ENCODE data around the gene ETF1.

GRCh38 chr5:138563340-138564118, 20.5 kb upstream of the ETF1 start:
- TF ChIP-seq EZH2phosphoT487 (IDR thresholded peaks at IDR 0.05; ENCODE audit: low read length): no peak
- no peak for TF ChIP-seq EZH2 (optimal IDR thresholded peaks at IDR 0.05; ENCODE audit: low read depth, low read length)
- TF ChIP-seq, protein P1, sequence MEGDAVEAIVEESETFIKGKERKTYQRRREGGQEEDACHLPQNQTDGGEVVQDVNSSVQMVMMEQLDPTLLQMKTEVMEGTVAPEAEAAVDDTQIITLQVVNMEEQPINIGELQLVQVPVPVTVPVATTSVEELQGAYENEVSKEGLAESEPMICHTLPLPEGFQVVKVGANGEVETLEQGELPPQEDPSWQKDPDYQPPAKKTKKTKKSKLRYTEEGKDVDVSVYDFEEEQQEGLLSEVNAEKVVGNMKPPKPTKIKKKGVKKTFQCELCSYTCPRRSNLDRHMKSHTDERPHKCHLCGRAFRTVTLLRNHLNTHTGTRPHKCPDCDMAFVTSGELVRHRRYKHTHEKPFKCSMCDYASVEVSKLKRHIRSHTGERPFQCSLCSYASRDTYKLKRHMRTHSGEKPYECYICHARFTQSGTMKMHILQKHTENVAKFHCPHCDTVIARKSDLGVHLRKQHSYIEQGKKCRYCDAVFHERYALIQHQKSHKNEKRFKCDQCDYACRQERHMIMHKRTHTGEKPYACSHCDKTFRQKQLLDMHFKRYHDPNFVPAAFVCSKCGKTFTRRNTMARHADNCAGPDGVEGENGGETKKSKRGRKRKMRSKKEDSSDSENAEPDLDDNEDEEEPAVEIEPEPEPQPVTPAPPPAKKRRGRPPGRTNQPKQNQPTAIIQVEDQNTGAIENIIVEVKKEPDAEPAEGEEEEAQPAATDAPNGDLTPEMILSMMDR (IDR thresholded peaks at IDR 0.05; ENCODE audit: low read length): no peak

All from MM.1S (cell line).